DMS 273 (cell line): ENCODE measurements around the gene MYBPH.

ENCODE experiments used
- DNase-seq: peaks from one replicate; lab custom pipeline; 2025; ENCODE audit not compliant: unreplicated experiment; lab: John Stamatoyannopoulos, UW

MYBPH gene

DNA sequence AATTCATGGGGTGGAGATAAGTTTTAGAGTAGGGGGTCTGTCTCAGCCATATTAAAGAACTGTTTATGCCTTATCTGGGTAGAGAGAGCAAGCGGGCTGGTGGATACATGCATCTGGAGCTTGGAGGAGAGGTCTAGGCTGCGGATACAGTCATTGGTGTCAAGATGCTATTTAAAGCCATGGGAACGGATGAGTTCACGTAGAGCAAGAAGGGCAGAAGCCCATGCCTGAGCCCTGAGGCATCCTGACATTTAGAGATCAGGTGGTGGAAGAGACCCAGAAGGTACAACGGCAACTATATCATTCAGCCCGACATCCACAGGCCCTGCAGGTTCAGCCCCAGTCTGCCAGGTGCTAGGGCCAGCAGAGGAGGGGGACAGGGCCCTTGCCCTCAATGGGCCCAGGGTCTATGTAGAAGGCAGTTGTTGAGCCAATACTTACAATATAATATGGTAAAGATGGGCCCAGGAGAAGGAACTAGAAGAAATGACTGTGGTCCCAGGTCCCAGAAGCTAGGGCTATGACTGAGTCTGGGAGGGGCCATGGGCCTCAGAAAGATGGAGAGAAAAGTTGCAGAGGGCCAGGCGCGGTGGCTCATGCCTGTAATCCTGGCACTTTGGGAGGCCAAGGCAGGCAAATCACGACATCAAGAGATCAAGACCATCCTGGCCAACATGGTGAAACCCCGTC lies 26.0 kb upstream of the MYBPH start:
- no peak for DNase-seq

DNA sequence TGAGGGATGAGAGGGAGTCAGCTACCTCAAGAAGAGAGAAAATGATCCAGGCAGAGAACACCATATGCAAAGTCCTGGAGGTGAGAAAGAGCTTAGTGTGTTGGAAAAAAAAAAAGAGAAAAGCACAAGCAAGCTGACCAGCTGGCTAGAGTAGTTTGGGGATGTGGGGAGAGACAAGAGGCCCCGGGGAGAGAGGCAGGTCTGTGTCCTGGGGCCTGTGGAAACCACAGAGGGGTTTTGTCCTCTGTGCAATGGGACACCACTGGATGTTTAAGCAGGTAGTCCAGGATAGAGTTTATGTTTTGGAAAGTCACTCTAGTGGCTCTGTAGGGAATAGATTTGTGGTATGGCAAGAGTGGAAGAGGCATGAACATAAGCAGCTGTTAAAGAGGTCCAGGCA lies 25.3 kb upstream of the MYBPH start:
- no peak for DNase-seq

- no peak for DNase-seq
Measured at GRCh38 chr1:203199816-203200571, 24.4 kb upstream of the MYBPH start.

DNA sequence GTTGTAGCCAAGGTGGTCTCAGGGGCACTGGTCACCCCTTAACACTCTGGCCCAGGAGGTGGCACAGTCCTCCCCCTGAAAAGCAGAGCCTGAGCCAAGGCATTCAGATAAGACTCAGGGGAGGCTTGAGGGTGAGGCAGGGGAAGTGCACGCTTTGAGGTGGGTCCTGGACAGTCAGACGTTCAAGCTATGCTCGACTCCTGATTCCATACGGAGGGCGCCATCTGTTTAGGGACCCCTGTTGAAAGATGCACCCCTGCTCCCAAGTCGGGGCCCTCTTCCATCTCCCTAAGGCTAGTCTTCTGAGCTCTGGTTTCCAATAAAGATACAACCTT lies 23.8 kb upstream of the MYBPH start:
- DNase-seq: no peak

DNA sequence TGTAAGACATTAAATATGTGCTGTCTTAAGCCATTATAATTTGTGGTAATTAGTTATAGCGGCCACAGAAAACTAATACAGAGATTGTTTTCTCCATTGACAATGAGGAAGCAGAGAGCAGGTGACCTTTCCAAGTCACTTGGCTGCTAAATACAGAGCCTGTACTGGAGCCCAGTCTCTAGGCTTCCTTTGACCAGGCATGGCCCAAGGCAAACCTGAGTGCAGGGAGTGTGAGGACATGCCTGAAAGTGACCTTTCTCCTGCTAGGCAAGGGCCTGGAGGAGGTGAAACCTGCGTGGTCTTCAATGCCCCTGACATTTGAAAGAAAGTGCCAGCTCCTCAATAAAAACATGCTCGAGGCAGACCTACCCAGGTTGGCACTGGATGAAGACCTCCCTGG lies 23.4 kb upstream of the MYBPH start:
- no peak for DNase-seq

GRCh38 chr1:203197625-203198024 lies 22.0 kb upstream of the MYBPH start:
- DNase-seq: no peak

DNA sequence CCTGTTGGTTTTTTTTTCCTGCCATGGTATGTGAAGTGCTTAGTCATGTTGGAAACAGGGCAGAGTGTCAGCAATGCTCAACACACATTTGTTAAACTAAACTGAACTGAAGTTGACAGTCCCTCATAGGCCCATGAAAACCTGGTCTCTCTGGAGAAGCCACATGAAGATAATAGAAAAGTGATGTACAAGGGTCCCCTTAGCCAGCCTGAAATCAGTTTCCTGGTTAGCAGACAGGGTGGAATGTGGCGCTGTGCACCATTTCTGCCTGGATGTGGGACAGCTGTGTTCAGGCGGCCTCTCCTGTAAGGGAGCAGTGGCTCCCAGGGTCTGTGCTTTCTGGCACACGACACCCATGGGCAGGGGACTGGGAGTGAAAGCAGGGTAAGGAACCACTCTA lies 20.7 kb upstream of the MYBPH start:
- no peak for DNase-seq

GRCh38 chr1:203190949-203191348 lies 15.3 kb upstream of the MYBPH start:
- DNase-seq: no peak

DNA sequence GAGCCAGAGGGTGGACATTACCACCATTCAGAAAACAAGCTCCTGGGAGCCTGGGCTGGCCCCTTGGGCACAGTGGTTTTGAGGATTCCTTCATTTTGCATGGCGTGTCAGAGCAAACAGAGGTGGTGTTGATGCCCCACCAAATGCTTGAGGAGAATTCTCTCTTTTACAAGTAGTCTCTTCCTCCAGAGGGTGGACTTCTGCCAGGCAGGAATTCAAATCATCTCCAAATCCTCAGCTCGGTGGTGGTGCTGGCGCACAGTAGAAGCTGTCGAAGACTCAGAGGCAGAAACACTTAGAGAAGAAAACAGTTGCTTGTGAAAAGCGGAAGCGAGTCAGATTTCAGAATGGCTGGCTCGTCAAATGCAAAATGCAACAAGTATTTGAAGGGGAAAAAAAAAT lies 14.3 kb upstream of the MYBPH start:
- no peak for DNase-seq

DNA sequence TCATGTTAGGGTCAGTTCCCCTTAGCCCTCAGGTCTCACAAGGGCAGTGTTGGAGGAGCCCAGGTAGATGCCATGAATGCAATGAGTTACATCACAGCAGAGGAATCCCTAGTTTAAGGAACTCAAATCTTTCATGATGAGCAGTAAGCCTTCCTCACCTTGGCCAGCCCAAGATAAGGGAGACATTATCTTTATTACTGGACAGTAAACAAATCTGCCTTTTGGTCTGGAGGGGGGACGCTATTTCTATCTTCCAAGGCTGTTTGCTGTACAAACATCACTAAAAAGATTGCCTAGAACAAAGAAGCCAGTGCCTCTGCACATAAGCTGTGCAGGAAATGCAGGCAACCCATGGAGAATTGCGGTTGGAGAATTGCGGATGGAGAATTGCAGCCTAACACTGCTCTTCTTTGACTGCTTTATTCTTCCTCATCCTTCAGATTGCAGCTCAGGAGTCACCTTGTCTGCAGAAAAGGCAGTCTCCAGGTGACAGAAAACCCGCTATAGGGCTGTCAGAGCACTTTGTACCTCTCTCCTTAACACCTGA lies 13.1 kb upstream of the MYBPH start:
- DNase-seq: no peak

GRCh38 chr1:203187689-203188264 lies 12.2 kb upstream of the MYBPH start:
- DNase-seq: no peak

GRCh38 chr1:203187304-203187685 lies 11.7 kb upstream of the MYBPH start:
- DNase-seq: no peak

- DNase-seq: no peak
Measured at GRCh38 chr1:203186446-203187303, 11.0 kb upstream of the MYBPH start, which contains the start of gene CHI3L1. Gene CHI3L1, minus strand, starts transcription at chr1:203186704. Its CDS starts 81 bp downstream, at chr1:203186623.

GRCh38 chr1:203186091-203186445 lies 10.4 kb upstream of the MYBPH start:
- DNase-seq: no peak

GRCh38 chr1:203185585-203185984 lies 10.0 kb upstream of the MYBPH start:
- no peak for DNase-seq

GRCh38 chr1:203185061-203185461 lies 9.4 kb upstream of the MYBPH start:
- no peak for DNase-seq

DNA sequence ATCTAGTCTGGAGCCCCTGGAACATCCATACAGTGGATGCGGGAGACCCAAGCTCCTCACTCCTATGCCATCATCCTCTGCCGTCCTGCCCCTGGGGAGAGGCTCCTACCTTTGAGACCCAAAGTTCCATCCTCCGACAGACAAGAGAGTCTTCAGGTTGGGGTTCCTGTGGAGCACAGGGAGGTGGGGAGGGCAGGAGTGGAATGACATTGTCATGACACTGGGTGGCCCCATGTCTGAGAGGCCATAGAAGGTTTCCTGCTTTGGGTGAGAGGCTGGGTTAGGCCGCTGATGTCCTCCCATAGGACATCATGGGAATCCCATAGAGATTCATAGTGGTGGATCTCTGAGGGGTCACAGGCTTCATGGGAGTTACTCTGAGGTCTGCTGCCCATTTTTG lies 8.8 kb upstream of the MYBPH start:
- DNase-seq: no peak

DNA sequence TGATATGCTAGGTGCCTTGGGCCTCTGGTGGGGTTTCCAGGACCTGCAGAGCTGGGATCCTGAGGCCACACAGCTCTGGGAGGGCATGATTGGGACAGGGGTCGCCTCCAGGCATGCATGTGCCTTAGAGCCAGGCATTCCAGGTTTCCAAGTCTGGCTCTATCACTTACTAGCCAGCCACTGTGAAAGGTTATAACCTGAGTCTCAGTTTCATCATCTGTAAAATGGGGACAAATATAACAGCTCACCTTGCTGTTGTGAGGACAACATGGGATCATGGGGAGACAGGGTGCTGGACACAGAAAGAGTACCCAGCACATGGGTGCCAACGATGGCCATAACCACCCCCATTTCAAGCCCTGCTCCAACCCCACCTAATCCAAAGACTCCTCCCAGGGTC lies 8.2 kb upstream of the MYBPH start:
- no peak for DNase-seq

- no peak for DNase-seq
Measured at GRCh38 chr1:203182387-203182953, 6.8 kb upstream of the MYBPH start.

DNA sequence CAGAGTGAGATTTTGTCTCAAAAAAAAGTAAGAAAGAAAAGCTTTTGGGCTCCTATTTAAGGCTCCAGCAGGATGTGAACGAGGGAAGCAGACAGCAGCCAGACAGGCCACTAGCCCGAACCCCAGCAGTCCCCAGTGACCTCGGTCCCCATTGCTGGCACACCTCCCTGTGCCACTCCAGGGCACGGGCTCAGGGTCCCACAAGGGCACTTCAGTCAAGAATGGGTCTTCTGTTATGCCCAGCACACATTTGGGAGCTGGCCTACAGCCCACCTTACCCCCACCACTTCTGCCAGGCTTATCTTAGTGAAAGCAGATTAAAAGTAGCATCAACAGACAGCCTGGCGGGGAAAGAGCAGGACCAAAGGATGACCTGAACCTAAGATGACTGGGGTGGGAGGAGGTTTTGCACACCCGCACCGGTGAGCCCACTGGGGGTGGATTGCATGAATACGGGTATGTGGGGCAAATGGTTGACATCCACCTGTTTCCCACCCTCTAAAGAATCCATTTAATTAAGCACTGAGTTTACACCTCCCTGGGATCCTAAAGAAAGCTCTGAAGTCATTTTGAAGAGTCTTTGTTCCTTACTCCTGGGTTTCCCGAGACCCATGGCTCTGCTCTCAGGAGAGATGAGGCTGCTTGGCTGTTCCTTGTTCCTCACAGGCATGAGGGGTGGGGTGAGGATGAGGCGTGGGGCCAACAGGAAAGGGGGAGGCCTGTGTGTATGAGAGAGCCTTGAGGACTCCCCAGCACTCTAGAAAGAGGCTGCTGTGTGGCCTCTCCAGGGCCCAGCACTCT lies 6.2 kb upstream of the MYBPH start:
- no peak for DNase-seq
